Upper lobe of left lung (tissue), 4 donors: ENCODE results near the gene PBX3.

Source experiments
- EP300 ChIP-seq, 4 donors: sonication (generic); formaldehyde crosslinking; IDR thresholded peaks; one replicate each; pipeline ENCODE4 v1.5.1; 2017; ENCODE audit warnings: antibody characterized with exemption in 4 of 4, control low read depth in 2 of 4
- POLR2A ChIP-seq, 4 donors: fragments of 450-650 bp; IDR thresholded peaks; one replicate each; pipeline ENCODE4 v1.5.1; 2016 to 2017; ENCODE audit warnings: antibody characterized with exemption in 4 of 4, mild to moderate bottlenecking in 2 of 4
- TF ChIP-seq, protein P1 (sequence below), 6 experiments: fragments of 450-650 bp in 4 of 6; fragments of 200-600 bp in 2 of 6; sonication (generic) in 2 of 6; IDR thresholded peaks; one replicate each; pipeline ENCODE4 v1.5.1; 2016 to 2019; ENCODE audit warnings: antibody characterized with exemption in 6 of 6

DNA sequence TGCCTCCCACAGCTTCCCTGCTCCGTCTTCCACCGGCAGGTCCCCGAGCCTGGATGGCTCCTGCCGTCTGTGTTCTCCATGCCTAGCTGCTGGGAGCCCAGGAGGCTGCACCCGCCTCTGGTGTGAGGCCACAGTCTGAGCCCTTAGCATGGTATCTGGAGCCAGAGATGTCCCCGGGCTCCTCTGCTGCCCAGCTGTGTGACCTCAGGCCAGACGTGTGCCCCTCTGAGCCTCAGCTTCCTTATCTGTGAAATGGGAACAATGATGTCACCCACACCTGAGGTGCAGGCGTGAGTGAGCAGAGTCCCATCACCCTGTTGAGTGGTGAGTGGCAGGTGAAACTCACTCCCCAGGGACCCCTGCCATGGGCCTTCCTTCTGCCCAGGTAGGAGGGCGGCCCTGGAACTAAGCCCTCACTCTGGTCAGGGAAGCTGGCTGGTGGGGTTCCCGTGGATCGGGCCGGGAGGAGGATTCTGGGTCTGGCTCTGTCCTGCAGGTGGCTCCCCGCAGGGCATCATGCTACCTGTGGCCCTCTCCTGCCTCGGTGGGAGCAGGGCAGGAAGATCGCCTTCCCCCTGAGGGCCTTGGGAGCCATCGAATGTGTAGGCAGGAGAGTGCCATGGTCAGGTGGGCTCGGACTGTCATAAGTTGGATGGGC, 239.0 kb downstream of the PBX3 start:
- TF ChIP-seq, protein P1, sequence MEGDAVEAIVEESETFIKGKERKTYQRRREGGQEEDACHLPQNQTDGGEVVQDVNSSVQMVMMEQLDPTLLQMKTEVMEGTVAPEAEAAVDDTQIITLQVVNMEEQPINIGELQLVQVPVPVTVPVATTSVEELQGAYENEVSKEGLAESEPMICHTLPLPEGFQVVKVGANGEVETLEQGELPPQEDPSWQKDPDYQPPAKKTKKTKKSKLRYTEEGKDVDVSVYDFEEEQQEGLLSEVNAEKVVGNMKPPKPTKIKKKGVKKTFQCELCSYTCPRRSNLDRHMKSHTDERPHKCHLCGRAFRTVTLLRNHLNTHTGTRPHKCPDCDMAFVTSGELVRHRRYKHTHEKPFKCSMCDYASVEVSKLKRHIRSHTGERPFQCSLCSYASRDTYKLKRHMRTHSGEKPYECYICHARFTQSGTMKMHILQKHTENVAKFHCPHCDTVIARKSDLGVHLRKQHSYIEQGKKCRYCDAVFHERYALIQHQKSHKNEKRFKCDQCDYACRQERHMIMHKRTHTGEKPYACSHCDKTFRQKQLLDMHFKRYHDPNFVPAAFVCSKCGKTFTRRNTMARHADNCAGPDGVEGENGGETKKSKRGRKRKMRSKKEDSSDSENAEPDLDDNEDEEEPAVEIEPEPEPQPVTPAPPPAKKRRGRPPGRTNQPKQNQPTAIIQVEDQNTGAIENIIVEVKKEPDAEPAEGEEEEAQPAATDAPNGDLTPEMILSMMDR (IDR thresholded peaks at IDR 0.05), result no peak
- no peak for TF ChIP-seq POLR2A (IDR thresholded peaks at IDR 0.05)
- TF ChIP-seq EP300 (IDR thresholded peaks at IDR 0.05), result no peak
